Stomach (tissue), 9 donors: ENCODE results near the gene AGTR1. TPM values are rescaled to one million over a fixed set of nuclear protein-coding genes. Genes with fewer than 3 reads are reported as not detected.
A peak's percentile ranks its signal among the peaks of the same experiment; 100 is the strongest.

Source experiments
- DNase-seq, 2 donors: peaks; one replicate each; pipeline versions ENCODE4 v3.0.0 to v3.0.0-alpha.2; 2013 to 2019
- H3K27ac ChIP-seq, 5 donors: fragments of 200-600 bp in 4 of 5; sonication (generic) in 4 of 5; one replicate each; pipeline ENCODE4 v1.5.1; 2013 to 2019; ENCODE audit warnings: mild to moderate bottlenecking in 1 of 5, moderate library complexity in 1 of 5
- H3K27me3 ChIP-seq, 3 donors: fragments of 200-600 bp; sonication (generic); one replicate each; pipeline ENCODE4 v1.5.1; 2017 to 2019; ENCODE audit warnings: mixed run types in 1 of 3
- H3K36me3 ChIP-seq, 4 donors: fragments of 200-600 bp; sonication (generic); 1 replicate in 3 of 4; 2 replicates in 1 of 4; pipeline ENCODE4 v1.5.1; 2016 to 2019
- H3K4me1 ChIP-seq, 4 donors: fragments of 200-600 bp; sonication (generic); one replicate each; pipeline ENCODE4 v1.5.1; 2016 to 2019
- H3K4me3 ChIP-seq, 4 donors: fragments of 200-600 bp; sonication (generic) in 3 of 4; one replicate each; pipeline ENCODE4 v1.5.1; 2016 to 2019; ENCODE audit warnings: mild to moderate bottlenecking in 1 of 4
- H3K9me3 ChIP-seq, 4 donors: fragments of 200-600 bp; sonication (generic); one replicate each; pipeline ENCODE4 v1.5.1; 2016 to 2019
- CTCF ChIP-seq, 7 experiments: fragments of 450-650 bp in 4 of 7; fragments of 200-600 bp in 3 of 7; sonication (generic) in 3 of 7; IDR thresholded peaks; one replicate each; pipeline ENCODE4 v1.5.1; 2016 to 2019; ENCODE audit warnings: antibody characterized with exemption in 7 of 7, control low read depth in 2 of 7, mild to moderate bottlenecking in 1 of 7
- EP300 ChIP-seq: sonication (generic); formaldehyde crosslinking; IDR thresholded peaks from one replicate; pipeline ENCODE4 v1.6.1; 2017; ENCODE audit warnings: antibody characterized with exemption
- POLR2A ChIP-seq, 4 donors: fragments of 450-650 bp; IDR thresholded peaks; one replicate each; pipeline ENCODE4 v1.6.1; 2016; ENCODE audit warnings: antibody characterized with exemption in 4 of 4, control low read depth in 2 of 4, mild to moderate bottlenecking in 1 of 4, moderate library complexity in 1 of 4
- POLR2AphosphoS5 ChIP-seq, 3 donors: sonication (generic); formaldehyde crosslinking; IDR thresholded peaks; one replicate each; pipeline ENCODE4 v1.6.1; 2016; ENCODE audit warnings: antibody characterized with exemption in 3 of 3
- WGBS, 5 donors: extraction: QIAGEN DNeasy Blood & Tissue Kit in 3 of 5; methylation state at CpG; one replicate each; pipeline versions ENCODE4 v1.1.5 to v1.1.7; 2013 to 2018; 5-methylcytosine and 5-hydroxymethylcytosine counted together
- intact Hi-C: fragments of 100-400 bp; cut with DNase I; formaldehyde crosslinking; loops from one replicate; pipeline ENCODE4 v1.15.1; 2023; ENCODE audit warnings: low total_unique reads
- polyA plus RNA-seq, 3 donors: library from polyadenylated mRNA; stranded (reverse); fragments of 200-250 nt; gene quantifications; one replicate each; pipeline ENCODE4 v1.2.3, GENCODE V29; 2013
- total RNA-seq, 5 donors: library from RNA; depleted of rRNA; stranded (reverse); fragments of >200 nt; gene quantifications; one replicate each; pipeline versions ENCODE4 v1.1.0 to v1.2.3, GENCODE V29; 2014 to 2016
- donor health status: healthy with polysubstance abuse.
- donor health status: Bipolar disorder and iron deficiency.
- donor health status: healthy.

AGTR1 gene
- total and polyA plus RNA-seq, 8 donors: 0.25 to 11.0 (median 3.6) TPM

DNA sequence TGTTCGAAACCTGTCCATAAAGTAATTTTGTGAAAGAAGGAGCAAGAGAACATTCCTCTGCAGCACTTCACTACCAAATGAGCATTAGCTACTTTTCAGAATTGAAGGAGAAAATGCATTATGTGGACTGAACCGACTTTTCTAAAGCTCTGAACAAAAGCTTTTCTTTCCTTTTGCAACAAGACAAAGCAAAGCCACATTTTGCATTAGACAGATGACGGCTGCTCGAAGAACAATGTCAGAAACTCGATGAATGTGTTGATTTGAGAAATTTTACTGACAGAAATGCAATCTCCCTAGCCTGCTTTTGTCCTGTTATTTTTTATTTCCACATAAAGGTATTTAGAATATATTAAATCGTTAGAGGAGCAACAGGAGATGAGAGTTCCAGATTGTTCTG lies 44.4 kb downstream of the AGTR1 start:
- WGBS, 5 donors: 82 to 84% (median 84%) methylated on average over 6 of the region's 6 CpGs
- no peaks in the 10 kb centered on the region for H3K36me3 ChIP-seq
- no peaks in the 10 kb centered on the region for H3K27me3 ChIP-seq
- H3K9me3 ChIP-seq: no peaks in the 10 kb centered on the region
- no peak for TF ChIP-seq POLR2AphosphoS5 (IDR thresholded peaks at IDR 0.05)
- TF ChIP-seq EP300: no peak
- TF ChIP-seq CTCF (IDR thresholded peaks at IDR 0.05): no peak
- no peak for TF ChIP-seq POLR2A (IDR thresholded peaks at IDR 0.05)
- no peak overlapping the region for H3K4me3 ChIP-seq
- DNase-seq: no peak
- intact Hi-C loops: no loop called here
- H3K27ac ChIP-seq: no peak overlapping the region
- H3K4me1 ChIP-seq: no peaks in the 10 kb centered on the region

- WGBS, 5 donors: 82 to 96% (median 94%) methylated on average over 5 of the region's 5 CpGs
- Histone ChIP-seq H3K36me3 (no peaks in the 10 kb centered on the region), H3K4me3 (no peak overlapping the region), H3K27me3 (no peaks in the 10 kb centered on the region), H3K9me3 (no peaks in the 10 kb centered on the region), H3K27ac (no peak overlapping the region), H3K4me1 (no peaks in the 10 kb centered on the region)
- intact Hi-C loops: no loop called here
- TF ChIP-seq CTCF (IDR thresholded peaks at IDR 0.05): no peak
- no peak for TF ChIP-seq EP300
- TF ChIP-seq POLR2A (IDR thresholded peaks at IDR 0.05): no peak
- no peak for TF ChIP-seq POLR2AphosphoS5 (IDR thresholded peaks at IDR 0.05)
- DNase-seq: no peak
These were observed 48.4 kb downstream of the AGTR1 start for GRCh38 chr3:148746053-148746452.

DNA sequence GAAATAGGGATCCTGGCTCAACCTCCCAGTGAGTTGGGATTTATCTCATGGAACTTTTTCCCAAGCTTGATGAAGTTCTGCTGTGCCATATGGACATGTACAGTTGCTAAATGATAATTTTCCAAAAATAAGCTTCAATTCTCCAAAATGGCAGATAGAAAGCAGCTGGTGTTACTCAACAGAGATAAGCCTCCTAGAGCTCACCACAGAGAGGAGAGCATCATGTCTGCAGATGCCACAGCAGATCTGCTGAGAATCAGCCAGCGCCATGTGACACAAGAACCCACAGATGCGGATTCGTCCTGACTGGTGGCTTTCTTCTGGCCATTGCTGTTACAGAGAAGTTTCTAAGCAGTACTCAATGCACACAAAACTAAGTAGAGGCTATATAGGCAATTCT lies 50.6 kb downstream of the AGTR1 start:
- WGBS, 5 donors: 7 to 82% (median 77%) methylated on average over 3 of the region's 3 CpGs
- Histone ChIP-seq H3K36me3 (no peaks in the 10 kb centered on the region), H3K27ac (no peak overlapping the region), H3K9me3 (no peaks in the 10 kb centered on the region), H3K4me3 (no peak overlapping the region), H3K4me1 (no peaks in the 10 kb centered on the region), H3K27me3 (no peaks in the 10 kb centered on the region)
- TF ChIP-seq POLR2AphosphoS5 (IDR thresholded peaks at IDR 0.05): no peak
- no peak for TF ChIP-seq POLR2A (IDR thresholded peaks at IDR 0.05)
- no peak for TF ChIP-seq CTCF (IDR thresholded peaks at IDR 0.05)
- no peak for TF ChIP-seq EP300
- intact Hi-C loops: no loop called here
- peak in 1 of 2 donors; percentile 10 for DNase-seq

DNA sequence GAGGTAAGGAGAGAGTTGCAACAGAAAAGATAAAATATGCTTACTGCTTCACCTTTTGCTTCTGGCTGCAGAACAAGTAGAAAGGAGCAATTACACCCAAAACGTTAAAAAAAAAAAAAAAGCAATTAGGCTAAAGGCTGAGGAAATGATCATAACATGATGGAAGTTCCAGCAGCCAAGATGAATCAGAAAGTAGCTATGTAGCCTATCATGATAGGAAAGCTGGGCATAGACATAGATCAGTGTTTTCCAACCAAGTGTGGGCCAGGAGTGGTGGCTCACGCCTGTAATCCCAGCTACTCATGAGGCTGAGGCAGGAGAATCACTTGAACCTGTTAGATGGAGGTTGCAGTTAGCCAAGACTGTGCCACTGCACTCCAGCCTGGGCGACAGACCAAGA lies 52.6 kb downstream of the AGTR1 start:
- Histone ChIP-seq H3K9me3 (no peaks in the 10 kb centered on the region), H3K4me3 (no peak overlapping the region), H3K36me3 (no peaks in the 10 kb centered on the region), H3K27me3 (peaks cover 0 to 3% (median 0%) of the 10 kb centered on the region in 3 donors), H3K27ac (no peak overlapping the region), H3K4me1 (no peaks in the 10 kb centered on the region)
- DNase-seq: no peak
- TF ChIP-seq POLR2A (IDR thresholded peaks at IDR 0.05): no peak
- TF ChIP-seq POLR2AphosphoS5 (IDR thresholded peaks at IDR 0.05): no peak
- no peak for TF ChIP-seq EP300
- TF ChIP-seq CTCF (IDR thresholded peaks at IDR 0.05): no peak
- intact Hi-C loops: no loop called here
- 59 to 75% (median 73%) methylated on average over 3 of the region's 3 CpGs for WGBS, 5 donors
